Stimulated activated CD4-positive, alpha-beta T cell treated with anti-CD3 and anti-CD28 coated beads, Interleukin-12 subunit alpha, Interleukin-12 subunit beta, amount 100 ng/mL, for 48 hours (primary cell): ENCODE data around the gene CES1.
"Not testable (repeated sequence)": the region's sequence is repeated elsewhere in the genome, so short reads cannot be mapped to it uniquely, and the experiment has no call there.

ENCODE experiments used
- DNase-seq, 3 donors: peaks; one replicate each; pipeline ENCODE4 v3.0.0-alpha.2; 2020; ENCODE audit warnings: low read depth in 2 of 3, low spot score in 1 of 3

CES1 gene

DNA sequence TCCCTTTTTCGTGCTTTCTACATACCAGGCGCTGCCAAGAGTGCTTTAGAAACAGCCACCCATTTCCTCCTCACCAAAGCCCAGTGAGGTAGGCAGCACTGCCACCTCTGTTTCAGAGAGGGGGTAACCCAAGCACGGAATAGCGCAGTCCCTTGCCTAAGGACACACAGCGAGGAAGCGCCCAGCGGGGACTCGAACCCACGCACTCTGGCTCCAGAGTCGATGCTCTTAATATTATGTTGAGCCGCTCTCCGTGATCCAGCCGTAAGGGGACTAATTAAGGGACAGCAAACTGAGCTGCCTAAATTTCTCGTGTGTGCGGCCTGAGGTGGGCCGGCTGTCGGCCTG lies 497 bp downstream of the CES1 start:
- no peak for DNase-seq

DNA sequence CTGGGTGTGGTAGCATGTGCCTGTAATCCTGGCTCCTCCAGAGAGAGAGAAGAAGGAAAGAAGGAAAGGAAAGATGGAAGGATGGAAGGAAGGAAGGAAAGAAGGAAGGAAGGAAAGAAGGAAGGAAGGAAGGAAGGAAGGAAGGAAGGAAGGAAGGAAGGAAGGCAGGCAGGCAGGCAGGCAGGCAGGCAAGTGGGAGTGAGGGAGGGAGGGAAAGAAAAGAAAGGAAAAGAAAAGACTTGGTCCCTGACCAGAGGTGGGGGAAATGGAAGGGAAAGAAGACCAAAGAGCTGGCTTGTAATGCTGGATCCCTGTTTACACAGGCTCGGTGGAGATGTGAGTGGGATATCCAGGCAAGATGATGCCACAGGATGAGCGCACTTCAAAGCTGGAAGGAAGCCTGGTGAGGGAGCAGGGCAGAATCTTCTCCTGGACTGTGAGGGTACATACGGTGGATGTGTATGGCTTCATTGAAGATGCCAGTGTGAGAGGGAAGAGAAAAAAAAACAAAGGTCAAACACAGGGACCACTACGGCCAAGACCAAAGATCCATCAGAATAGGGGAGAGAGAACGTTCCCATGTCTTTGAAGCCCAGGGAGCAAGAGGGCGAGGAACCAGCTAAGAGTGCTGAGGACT lies 2.1 kb downstream of the CES1 start:
- DNase-seq: no peak

DNA sequence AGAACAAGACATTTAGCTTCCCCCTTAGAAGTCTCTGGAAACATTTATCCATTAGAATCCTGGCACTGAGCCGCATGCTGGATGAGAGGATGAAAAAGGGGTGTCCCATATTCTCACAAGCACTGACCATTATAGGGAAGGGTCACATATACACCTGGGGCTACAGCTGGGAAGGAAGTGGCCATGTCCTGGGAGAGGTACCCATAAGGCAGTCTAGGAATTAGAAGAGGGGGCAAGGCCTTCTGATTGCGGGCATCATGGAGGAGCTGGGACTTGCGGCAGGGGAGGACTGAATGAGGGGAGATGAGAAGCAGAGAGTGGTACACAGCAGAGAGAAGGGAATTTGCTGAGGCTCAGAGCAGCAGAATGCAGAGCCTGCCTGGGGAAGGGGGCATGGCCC lies 3.7 kb downstream of the CES1 start:
- not testable (repeated sequence) for DNase-seq

DNA sequence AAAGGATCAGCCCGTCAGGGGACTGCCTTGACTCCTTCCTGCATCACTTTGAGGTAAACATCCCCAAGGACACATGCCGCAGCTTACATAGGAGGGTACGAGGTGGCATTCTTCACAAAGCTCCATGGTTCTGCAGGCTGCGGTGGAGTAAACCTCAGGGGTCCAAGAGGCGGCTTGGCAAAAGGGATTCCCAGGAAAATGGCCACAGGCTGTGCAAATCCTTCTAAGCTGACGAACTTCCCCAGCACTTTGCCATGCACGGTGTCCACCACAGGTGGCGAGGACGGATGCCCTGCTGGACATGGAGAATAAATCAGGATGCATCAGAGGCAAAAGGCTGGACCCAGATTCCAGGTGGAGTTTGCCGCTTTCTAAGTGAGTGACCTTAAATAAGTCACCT lies 4.2 kb downstream of the CES1 start:
- no peak for DNase-seq

DNA sequence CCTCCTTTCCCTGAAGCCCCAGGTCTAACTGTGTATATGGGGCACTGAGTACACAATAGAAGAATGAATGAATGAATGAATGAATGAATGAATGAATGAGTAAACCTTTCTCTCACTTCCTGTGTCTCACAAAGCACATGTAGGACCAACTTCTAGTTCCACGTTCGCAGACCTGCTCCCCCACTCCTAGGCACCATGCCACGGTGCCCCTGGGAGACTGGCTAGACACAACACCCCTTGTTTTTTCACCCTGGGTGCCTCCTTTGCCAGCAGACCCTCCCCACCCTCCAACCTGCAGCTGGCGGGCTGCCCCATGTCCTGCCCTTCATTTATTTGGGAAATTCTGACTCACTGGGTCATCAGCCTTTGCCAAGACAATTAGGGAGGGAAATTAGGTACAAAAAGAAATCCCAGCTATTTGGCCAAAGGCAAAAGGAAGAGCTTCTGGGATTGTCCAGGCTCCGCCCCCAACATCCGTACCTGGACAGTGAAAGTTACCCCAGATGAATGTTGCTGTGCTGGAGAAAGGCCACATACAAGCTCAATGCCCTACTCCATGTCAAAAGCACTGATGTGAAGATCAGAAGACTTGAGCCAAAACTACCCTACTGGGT lies 7.7 kb downstream of the CES1 start:
- no peak for DNase-seq

DNA sequence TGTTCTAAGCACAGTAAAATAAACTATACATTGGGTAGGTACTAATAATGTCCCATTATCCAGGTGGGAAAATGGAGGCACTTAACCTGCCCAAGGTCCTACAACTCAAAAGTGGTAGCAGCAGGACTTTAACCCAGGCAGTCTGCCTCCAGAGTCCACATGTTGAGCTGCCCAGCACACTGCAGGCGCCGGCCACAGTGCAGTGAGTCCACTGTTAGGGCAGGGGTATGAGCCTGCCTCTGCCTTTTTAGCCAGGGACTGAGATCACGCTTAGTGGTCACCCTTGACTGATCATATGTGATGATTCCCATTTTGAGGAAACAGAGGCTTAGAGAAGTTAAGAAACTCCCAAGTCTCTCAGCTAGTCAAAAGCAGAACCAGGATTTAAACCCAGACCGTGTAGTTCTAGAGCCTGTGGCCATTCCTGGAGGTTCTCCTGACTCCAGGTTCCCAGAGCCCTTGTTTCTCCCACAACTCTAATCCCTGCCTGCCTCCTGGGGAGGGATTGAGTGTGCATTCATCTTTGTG lies 8.4 kb downstream of the CES1 start:
- DNase-seq: no peak

DNA sequence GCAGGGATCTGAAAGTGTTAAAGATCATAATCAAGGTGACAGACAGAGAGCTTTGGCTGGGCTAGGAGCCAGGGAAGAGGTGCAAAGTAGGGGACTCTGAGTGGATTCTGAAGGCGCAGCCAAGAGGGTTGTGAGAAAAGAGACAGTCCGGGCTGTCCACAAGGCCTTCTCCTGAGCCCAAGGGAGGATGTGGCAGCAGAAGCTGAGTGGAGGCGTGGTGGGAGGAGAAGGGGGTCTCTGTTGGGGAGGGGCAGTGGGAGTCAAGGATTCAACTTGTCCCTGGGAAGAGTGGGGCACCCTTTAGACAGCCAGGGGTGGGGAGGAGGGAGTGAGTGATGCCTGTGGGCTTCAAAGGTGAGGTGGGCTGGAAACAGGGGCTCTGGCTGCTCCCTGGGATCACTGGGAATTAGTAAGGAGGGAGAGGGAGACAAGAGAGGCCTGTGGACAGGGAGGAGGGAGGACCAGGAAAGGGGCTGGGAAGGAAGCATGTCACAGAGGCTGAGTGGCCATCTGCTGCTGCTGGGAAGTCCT lies 10.6 kb downstream of the CES1 start:
- DNase-seq: no peak

DNA sequence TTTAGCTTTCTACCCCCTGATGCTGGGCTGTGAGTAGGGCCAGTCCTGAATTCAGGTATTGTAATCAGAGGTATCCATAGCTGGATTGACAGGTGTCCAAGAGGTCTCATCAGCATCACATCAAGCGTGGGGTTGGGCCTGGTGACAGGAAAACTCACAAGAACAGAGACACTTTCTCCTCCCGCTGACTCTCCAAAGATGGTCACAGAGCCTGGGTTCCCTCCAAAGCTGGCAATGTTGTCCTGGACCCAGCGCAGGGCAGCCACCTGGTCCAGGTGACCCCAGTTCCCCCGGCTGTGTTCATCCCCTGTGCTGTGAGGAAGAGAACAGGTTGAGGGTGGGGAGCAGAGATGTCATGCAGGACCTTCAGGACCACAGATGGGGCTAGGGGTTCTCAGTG lies 11.7 kb downstream of the CES1 start:
- DNase-seq: no peak

DNA sequence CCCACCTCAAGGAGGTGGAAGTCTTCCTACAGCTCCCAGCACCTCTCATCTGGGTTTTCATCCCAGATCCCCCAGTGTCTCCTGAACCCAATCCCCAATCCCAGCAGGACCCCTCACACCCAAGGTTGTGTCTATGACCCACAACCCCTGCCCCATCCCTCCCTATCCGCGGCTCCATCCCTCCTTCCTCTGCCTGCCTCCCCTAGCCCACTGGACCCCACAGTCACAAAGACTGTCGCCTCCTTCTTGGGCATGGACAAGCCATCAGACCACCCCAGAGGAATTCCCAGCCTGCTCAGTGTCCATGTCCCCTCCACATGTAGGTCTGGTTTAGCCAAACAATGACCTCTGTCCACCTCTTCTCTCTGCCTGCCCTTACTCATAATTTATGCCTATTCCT lies 12.3 kb downstream of the CES1 start:
- DNase-seq: no peak

DNA sequence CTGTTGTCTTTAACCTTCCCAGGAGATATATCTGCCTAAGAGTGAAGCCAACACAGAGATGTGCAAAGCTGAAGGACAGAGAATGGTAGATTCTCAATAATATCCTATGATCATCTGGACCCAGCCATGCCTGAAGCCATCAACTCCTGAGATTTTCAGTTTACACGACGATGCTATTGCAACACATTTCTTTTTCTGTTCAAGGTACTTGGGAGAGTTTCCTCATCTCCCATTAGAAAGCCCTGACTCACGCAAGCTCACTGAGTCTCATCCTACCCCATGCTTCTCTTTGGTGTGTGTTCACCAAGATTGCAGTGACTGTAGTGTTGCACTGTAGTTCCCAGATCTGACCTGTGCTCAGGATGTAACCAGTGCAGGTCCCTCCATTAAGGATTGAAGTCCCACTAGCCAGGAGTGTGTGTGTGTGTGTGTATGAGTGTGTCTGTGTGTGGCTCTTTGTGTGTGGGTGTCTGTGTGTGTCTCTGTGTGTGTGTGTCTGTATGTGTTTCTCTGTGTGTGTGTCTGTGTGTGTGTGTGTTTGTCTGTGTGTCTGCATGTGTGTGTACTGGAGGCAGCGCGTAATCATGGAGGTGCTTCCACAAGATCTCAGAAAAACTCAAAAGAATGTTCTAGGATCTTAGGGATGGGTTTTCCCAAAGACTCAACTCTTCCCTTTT lies 15.5 kb downstream of the CES1 start:
- no peak for DNase-seq

DNA sequence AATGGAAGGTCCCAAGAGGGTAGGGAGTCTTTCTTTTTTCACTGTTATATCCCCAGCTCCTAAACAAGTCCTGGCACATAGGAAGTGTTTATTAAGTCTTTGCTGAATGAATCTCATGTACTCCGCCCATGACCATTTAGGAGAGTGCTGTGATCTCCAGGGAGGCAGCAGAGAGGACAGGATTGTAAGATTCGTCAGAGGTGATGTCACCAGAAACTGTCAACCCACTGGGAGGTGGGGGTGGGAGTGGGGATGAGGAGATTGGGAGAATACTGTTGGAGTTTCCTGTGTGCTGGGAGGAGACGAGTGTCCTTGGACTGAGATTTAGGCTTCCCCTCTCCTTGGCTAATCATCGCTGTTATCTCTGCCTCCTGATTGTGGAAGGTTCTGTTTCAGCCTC lies 16.7 kb downstream of the CES1 start:
- not testable (repeated sequence) for DNase-seq

DNA sequence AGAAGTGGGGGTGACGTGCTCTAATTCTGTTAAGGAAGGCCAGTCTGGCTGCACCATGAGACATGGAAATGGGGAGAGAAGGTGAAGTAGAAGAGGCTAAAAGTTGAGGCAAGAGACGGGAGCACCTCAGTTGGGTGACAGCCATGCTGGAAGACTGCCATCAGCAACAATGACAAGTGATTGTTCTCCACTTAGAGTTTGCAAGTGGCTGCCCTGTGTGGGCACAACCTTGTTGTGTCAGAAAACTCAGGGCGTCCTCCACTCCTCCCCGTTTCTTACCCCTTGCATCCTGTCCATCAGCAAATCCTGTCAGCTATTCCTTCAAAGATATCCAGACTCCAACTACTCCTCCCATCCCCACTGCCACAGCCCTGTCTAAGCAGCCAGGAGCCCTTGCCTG lies 17.6 kb downstream of the CES1 start:
- no peak for DNase-seq

DNA sequence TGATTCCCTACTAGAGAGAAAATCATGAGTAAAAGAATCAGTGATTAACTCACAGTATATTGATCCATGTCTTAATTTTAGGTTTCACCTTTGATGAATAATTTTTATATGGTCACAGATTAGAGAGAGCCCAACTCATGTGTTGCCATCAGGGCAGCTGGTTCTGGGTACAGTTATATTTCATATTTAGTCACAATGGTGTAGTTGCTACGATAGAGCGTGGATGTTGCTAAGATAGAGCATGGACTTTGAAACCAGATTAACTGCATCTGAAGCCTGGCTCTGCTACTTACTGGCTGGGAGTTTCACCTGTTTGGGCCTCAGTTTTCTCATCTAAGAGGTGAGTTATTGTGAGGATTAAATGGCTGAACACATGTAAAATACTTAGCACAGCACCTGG lies 18.7 kb downstream of the CES1 start:
- not testable (repeated sequence) for DNase-seq

DNA sequence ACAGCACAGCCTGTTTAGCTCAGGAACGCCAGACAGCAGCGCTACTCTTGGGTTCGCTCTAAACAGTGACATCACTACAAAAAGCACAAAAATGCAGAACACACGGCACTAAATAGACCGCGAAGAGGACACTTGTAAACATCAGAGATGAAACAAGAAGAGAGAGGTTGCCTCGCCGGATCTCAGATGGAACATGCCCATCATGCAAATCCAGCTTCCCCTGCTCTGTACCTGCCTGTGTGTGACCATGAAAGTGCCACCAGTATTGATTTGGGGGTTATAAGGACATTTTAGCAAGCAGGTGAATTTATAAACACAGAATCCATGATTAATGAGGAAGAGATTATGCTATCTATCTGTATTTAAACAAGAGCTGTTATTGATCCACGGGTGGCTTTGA lies 19.2 kb downstream of the CES1 start:
- not testable (repeated sequence) for DNase-seq

DNA sequence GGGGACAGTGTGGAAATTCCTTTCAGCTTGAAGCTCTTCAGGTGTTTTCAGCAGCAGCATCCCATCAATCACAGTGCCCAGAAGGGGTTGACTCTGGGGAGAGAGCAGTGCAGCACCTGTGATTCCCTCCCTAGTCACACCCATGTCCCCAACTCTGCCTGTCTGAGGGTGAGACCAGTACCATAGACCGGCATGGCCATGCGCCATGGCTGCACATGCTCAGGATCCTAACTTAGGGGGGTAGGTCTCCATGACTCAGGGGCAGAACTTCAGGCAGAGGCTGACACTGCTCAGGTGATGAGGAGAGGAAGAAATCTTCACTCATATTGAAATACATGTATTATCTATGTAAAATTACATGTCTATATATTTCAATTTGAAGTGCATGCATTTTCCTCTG lies 19.9 kb downstream of the CES1 start:
- DNase-seq: no peak

DNA sequence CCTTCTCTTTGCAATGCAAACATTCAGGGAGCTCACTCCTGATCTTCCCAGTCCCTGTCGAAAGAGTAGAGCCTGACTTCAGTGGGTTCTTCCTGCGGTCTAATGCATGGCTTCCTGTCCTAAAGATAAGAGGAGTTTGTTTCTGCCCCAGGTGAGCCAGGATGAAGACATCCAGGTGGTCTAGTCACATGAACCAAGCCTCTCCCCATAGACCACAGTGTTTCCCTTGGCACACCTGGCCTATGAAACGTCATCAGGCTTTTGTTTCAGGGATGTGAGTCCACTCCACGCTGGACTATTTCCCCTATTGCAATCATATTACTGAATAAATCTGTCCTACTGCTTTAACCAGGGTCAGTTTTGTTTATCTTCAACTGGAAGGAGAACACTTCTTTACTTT lies 21.1 kb downstream of the CES1 start:
- DNase-seq: no peak

DNA sequence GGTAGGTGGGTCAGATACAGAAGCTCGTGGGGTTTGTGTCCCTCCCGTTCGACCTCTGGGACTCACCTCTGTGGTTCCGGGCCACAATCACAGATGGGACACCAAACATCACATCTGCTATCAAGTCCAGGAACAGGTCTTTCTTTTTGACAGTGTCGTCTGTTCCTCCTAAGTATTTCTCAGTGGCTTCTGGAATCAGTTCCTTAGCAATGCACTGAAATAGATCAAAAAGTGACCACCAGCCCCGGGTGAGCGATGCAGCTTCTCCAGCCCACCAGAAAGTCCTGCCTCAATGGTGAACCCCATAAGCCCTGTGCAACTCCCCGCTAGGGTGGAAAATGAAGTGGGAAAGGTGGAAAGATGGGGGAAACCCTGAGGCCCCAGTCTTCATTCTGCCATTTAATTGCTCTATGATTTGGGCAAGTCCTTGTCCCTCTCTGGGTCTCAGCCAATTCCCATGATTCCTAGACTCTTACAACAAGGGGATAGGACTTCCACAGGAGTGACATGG lies 22.4 kb downstream of the CES1 start:
- no peak for DNase-seq

DNA sequence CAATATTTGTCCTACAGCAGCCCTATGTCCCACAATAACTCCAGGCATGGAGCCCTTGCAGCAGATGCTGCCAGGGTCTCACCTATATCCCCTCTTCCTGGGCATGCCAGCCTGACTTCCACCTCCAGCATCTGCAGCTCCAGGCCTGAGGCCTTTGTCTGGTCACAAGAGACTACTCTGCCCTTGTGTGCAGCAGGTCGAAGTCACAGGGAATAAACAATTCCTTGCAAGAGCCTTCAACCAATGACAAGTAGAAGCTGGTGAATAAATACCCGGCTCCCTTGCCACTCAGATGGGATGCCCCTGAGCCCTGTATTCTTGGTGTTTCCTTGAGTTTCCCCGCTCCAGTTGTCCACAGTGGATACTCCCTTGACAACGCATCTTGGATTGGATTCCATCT lies 23.0 kb downstream of the CES1 start:
- DNase-seq: no peak

DNA sequence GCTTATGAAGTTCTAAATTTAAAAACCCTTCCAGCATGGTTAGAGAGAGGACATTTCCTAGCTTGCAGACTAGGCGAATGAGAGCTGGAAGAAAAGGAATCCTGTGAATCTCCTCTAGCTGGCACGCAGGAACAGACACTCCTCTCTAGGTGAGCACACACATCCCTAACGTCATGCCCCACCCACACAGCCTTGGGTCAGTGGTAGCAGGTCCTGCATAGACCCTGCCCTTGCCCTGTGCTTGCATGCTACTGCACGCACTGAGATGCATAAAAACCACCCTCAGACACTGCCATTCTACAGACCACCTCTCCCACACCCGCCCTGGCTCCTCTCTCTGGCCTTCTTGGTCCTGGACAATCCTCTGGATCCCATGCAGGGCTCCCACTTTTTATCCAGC lies 23.5 kb downstream of the CES1 start:
- DNase-seq: no peak

DNA sequence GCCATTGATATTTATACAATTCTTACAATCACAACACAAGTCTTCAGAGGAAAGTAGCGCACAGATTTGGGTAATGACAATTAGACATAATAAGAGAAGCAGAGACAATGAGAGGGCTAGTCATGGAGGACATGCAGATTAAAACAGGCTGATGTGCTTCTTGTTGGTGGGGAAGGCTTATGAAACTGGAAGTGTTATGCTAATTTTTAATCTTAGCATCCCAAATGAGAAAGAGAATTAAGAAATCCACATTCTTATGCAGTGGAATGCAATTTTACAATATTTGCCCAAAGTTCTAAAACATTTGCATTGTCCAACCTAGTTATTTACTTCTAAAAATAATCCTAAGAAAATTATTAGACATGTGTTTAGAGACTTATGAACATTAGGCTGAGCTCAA lies 24.6 kb downstream of the CES1 start:
- DNase-seq: not testable (repeated sequence)

DNA sequence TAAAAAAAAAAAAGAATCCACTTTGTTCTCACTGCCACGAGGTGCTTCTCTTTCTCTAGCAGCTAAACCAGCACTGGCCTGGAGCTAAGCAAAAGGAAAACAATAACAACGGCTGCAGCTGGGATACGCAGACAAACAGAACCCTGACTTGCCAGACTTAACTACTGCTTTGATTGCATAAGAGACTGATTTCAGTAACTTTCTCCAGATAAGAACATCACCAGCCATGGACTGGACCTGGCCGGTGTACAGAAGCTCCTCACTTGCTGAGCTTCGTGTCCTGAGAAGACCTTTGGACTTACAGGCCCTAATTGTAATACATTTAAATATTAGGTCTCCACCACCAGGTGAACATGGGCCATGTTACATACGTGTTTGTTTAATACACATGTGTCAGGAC lies 27.8 kb downstream of the CES1 start:
- not testable (repeated sequence) for DNase-seq

DNA sequence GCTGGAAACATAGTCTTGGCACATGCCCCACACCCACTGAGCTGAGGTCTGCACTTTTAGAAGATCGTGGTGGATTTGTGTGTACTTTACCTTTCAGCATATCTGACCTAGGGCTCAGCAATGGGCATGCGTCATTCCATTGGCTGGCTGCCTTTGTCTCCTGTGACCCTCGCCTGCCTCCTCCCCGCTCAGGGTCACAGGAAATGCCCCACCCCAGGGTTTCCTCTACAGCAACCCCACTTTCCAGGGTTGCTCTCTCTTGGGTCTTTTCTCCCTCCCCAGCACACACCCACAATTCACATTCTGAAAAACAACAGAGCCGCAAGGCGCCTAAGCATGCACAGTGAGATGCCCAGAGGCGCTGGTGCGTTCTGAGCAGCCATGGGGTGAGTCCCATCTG lies 29.2 kb downstream of the CES1 start:
- not testable (repeated sequence) for DNase-seq
